Hematopoietic multipotent progenitor cell treated with erythropoietin and hydrocortisone succinate and interleukin-3 and kit ligand, for 6 days (in vitro differentiated cells): ENCODE data around the gene DUSP9.
A peak's percentile ranks its signal among the peaks of the same experiment; 100 is the strongest.
"Not testable (repeated sequence)": the region's sequence is repeated elsewhere in the genome, so short reads cannot be mapped to it uniquely, and the experiment has no call there.

Source experiments
- DNase-seq: peaks from one replicate; pipeline ENCODE4 v3.0.0-alpha.2; 2015

The DUSP9 gene

GRCh38 chrX:153646620-153647373 lies at the start of gene DUSP9:
DUSP9 (plus strand) TSS chrX:153647203; CDS start chrX:153647954, 751 bp downstream.
- DNase-seq = peak; percentile 24

- DNase-seq = peak; percentile 37
Measured at GRCh38 chrX:153598541-153599191, 48.3 kb upstream of the DUSP9 start, which contains the start of gene CCNQ. CCNQ (minus strand) TSS chrX:153599139; CDS start chrX:153599073, 66 bp downstream.

- peak; percentile 87 for DNase-seq
Measured at GRCh38 chrX:153599192-153600031, 47.6 kb upstream of the DUSP9 start.

- peak; percentile 39 for DNase-seq
Measured at GRCh38 chrX:153600032-153600373, 47.0 kb upstream of the DUSP9 start.

GRCh38 chrX:153600921-153601320 lies 46.1 kb upstream of the DUSP9 start:
- DNase-seq = no peak

- DNase-seq = no peak
Measured at GRCh38 chrX:153601511-153602110, 45.4 kb upstream of the DUSP9 start.

- DNase-seq = no peak
Measured at GRCh38 chrX:153602601-153603000, 44.4 kb upstream of the DUSP9 start.

GRCh38 chrX:153603131-153603656 lies 43.8 kb upstream of the DUSP9 start:
- DNase-seq = no peak

GRCh38 chrX:153604666-153605380 lies 42.2 kb upstream of the DUSP9 start:
- not testable (repeated sequence) for DNase-seq

GRCh38 chrX:153606503-153606902 lies 40.5 kb upstream of the DUSP9 start:
- DNase-seq = no peak

- DNase-seq = no peak
Measured at GRCh38 chrX:153608376-153608775, 38.6 kb upstream of the DUSP9 start.

GRCh38 chrX:153608806-153609205 lies 38.2 kb upstream of the DUSP9 start:
- DNase-seq = no peak

- peak; percentile 73 for DNase-seq
Measured at GRCh38 chrX:153609917-153610835, 36.8 kb upstream of the DUSP9 start.

GRCh38 chrX:153610836-153611213 lies 36.2 kb upstream of the DUSP9 start:
- DNase-seq = no peak

GRCh38 chrX:153611298-153612095 lies 35.5 kb upstream of the DUSP9 start:
- DNase-seq = no peak

GRCh38 chrX:153612413-153612812 lies 34.6 kb upstream of the DUSP9 start:
- no peak for DNase-seq

GRCh38 chrX:153614818-153615217 lies 32.2 kb upstream of the DUSP9 start:
- DNase-seq = no peak

- DNase-seq = no peak
Measured at GRCh38 chrX:153620576-153620975, 26.4 kb upstream of the DUSP9 start.

- no peak for DNase-seq
Measured at GRCh38 chrX:153621949-153622598, 24.9 kb upstream of the DUSP9 start.
